GM19395 (cell line): Measurements from ENCODE around the gene PTRH1.

Source experiments
- ATAC-seq: cut with Tn5 transposase; IDR thresholded peaks from one replicate; pipeline ENCODE4 v1.9.1; 2021; ENCODE audit warnings: mild to moderate bottlenecking, moderate library complexity; ENCODE audit not compliant: unreplicated experiment

Gene PTRH1

DNA sequence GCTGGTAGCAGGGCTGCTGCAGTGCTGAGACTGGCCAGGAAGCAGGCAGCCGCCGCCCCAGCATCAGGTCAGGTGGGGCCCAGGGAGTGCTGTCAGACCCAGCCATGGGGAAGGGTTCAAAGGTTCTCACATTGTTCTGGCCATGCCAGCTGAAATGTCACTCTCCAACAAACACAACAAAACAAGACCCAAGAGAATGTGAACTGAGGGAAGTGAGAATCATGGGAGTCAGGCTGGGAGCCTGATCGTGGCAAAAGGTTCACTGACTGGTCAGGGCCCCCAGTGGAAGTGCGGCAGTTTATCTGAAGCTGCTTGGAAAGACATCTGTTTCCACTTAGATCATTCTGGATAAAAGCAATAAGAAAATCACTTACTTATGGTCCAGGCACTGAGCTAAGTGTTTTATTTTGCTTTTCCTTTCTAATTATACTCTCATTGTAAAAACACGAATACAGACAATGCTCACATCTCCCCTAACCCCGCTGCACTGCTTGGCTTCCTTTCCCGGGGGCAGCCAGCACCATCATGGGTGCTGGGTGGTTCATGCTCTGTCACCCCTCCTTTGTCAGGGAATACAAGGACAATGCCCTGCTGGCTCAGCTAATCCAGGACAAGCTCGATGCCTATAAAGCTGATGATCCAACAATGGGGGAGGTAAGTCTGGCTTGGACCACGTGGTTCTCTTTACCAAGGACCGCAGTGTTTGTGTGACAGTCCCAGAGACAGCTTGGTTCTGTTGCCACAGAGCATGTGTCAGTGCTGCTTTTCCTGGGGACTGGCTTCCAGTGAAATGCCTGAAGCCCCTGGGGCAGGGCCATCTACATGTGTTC, 50.6 kb downstream of the PTRH1 start:
- ATAC-seq = no peak

- ATAC-seq = no peak
Observed at GRCh38 chr9:127664324-127664677, 51.2 kb downstream of the PTRH1 start.
